A549 (cell line): ENCODE measurements around the gene PTPRD. TPM values are rescaled to one million over a fixed set of nuclear protein-coding genes. Genes with fewer than 3 reads are reported as not detected.

Experiments used
- ATAC-seq, 2 experiments: fragments of 200-7000 bp in 1 of 2; fragments of >200 bp in 1 of 2; cut with Nextera tagmentation in 1 of 2; cut with Tn5 transposase in 1 of 2; 3 replicates each; pipeline versions ENCODE4 v1.8.0 to v1.9.1; 2018 to 2020; ENCODE audit warnings: mild to moderate bottlenecking in 1 of 2, moderate library complexity in 1 of 2
- CTCF ChIA-PET: fragments of 300-600 bp; sonication (Branson Sonifier 250); formaldehyde crosslinking; extraction: SDS; loops from one replicate; lab custom pipeline; 2021; ENCODE audit warnings: antibody characterized with exemption, inconsistent platforms; lab: Yijun Ruan, JAX
- POLR2A ChIA-PET: fragments of 350-600 bp; formaldehyde crosslinking; extraction: SDS; loops from one replicate; lab custom pipeline; 2021; ENCODE audit warnings: antibody characterized with exemption, inconsistent platforms; lab: Yijun Ruan, JAX
- DNase-seq, 2 experiments: peaks; one replicate each; pipeline versions ENCODE4 v3.0.0 to v3.0.0-alpha.2; 2011 to 2016; ENCODE audit warnings: low read depth in 1 of 2, low spot score in 1 of 2
- FAIRE-seq: peaks from 2 replicates; lab custom pipeline; 2011; peaks lifted over from hg19 to GRCh38; lab: Jason Lieb, UNC
- H3K27ac ChIP-seq, 2 experiments: fragments of >200 bp; sonication (Bioruptor Twin); formaldehyde crosslinking; 3 replicates each; pipeline ENCODE4 v1.5.1; 2016 to 2017
- H3K4me1 ChIP-seq: fragments of >200 bp; sonication (Bioruptor Twin); formaldehyde crosslinking; 3 replicates; pipeline ENCODE4 v1.6.1; 2016
- H3K4me2 ChIP-seq: fragments of >200 bp; sonication (Bioruptor Twin); formaldehyde crosslinking; 3 replicates; pipeline ENCODE4 v1.6.1; 2016
- H3K4me3 ChIP-seq: fragments of >200 bp; sonication (Bioruptor Twin); formaldehyde crosslinking; 3 replicates; pipeline ENCODE4 v1.5.1; 2016
- H3K9me3 ChIP-seq: fragments of >200 bp; sonication (Bioruptor Twin); formaldehyde crosslinking; 3 replicates; pipeline ENCODE4 v1.6.1; 2016
- ATOH8 ChIP-seq: fragments of 250-450 bp; sonication (Bioruptor Pico); IDR thresholded peaks from 2 replicates; pipeline ENCODE4 v1.5.0; 2020; ENCODE audit warnings: low read depth, mild to moderate bottlenecking, moderate library complexity
- BCL3 ChIP-seq: fragments of >200 bp; sonication (Bioruptor Twin); formaldehyde crosslinking; IDR thresholded peaks from 3 replicates; pipeline ENCODE4 v1.6.1; 2016
- BHLHE40 ChIP-seq: IDR thresholded peaks from 2 replicates; pipeline ENCODE4 v1.6.1; 2012; ENCODE audit warnings: low read depth, low read length, inconsistent platforms
- EHMT2 ChIP-seq: fragments of 200-600 bp; sonication (generic); IDR thresholded peaks from 2 replicates; pipeline ENCODE4 v1.6.1; 2016; ENCODE audit warnings: antibody characterized with exemption, low read depth, mild to moderate bottlenecking, moderate library complexity
- ESRRA ChIP-seq: fragments of 150-350 bp; IDR thresholded peaks from 2 replicates; pipeline ENCODE4 v1.6.1; 2014; ENCODE audit warnings: mild to moderate bottlenecking, low read length, borderline replicate concordance
- HDAC2 ChIP-seq: fragments of 200-600 bp; sonication (generic); IDR thresholded peaks from 2 replicates; pipeline ENCODE4 v1.6.1; 2016
- HMGXB4 ChIP-seq: fragments of 250-450 bp; sonication (Bioruptor Pico); IDR thresholded peaks from 2 replicates; pipeline ENCODE4 v1.5.0; 2021; ENCODE audit warnings: mild to moderate bottlenecking, moderate library complexity, borderline replicate concordance
- HOXA7 ChIP-seq: fragments of 250-450 bp; sonication (Bioruptor Pico); IDR thresholded peaks from 2 replicates; pipeline ENCODE4 v1.5.0; 2020; ENCODE audit warnings: mild to moderate bottlenecking, moderate library complexity
- JUN ChIP-seq, 2 experiments: fragments of >200 bp; sonication (Bioruptor Twin); formaldehyde crosslinking; IDR thresholded peaks; 2 replicates in 1 of 2; 3 replicates in 1 of 2; pipeline ENCODE4 v1.6.1; 2016 to 2017
- KDM5A ChIP-seq: fragments of 200-600 bp; sonication (generic); IDR thresholded peaks from 2 replicates; pipeline ENCODE4 v1.6.1; 2016; ENCODE audit warnings: antibody characterized with exemption, mild to moderate bottlenecking
- MAFK ChIP-seq: fragments of 450-650 bp; IDR thresholded peaks from 2 replicates; pipeline ENCODE4 v1.6.1; 2014; ENCODE audit not compliant: partially characterized antibody
- PBX3 ChIP-seq: IDR thresholded peaks from 2 replicates; pipeline ENCODE4 v1.6.1; 2012
- POLR2AphosphoS2 ChIP-seq: conservative IDR thresholded peaks from 2 replicates; pipeline ENCODE4 v1.6.1; 2012; ENCODE audit warnings: low read length, improper control_type of control experiment, inconsistent platforms
- RCOR1 ChIP-seq: fragments of 150-350 bp; IDR thresholded peaks from 2 replicates; pipeline ENCODE4 v1.6.1; 2014; ENCODE audit warnings: antibody characterized with exemption, low read length, low read depth
- RNF2 ChIP-seq: fragments of 200-600 bp; sonication (generic); IDR thresholded peaks from 2 replicates; pipeline ENCODE4 v1.6.1; 2016; ENCODE audit warnings: low read depth, mild to moderate bottlenecking, antibody characterized with exemption, moderate library complexity, borderline replicate concordance
- SREBF2 ChIP-seq: fragments of 450-650 bp; IDR thresholded peaks from 2 replicates; pipeline ENCODE4 v1.6.1; 2014; ENCODE audit warnings: mild to moderate bottlenecking, moderate library complexity
- ZC3H11A ChIP-seq: fragments of 450-650 bp; IDR thresholded peaks from 2 replicates; pipeline ENCODE4 v1.6.1; 2014; ENCODE audit warnings: antibody characterized with exemption, mild to moderate bottlenecking
- WGBS: methylation state at CpG from one replicate; pipeline ENCODE4 v1.1.6; 2017; ENCODE audit errors: missing lambda C conversion rate; 5-methylcytosine and 5-hydroxymethylcytosine counted together
- polyA plus RNA-seq, 4 experiments: library from polyadenylated mRNA; depleted of rRNA in 3 of 4; stranded (reverse); fragments of >200 nt; fragmentation: RNase III in 1 of 4; extraction: RNeasy Plus Mini Kit Qiagen cat#74134 plus additional on column Dnase treatment in 1 of 4; gene quantifications; 2 replicates in 3 of 4; 3 replicates in 1 of 4; pipeline ENCODE4 v1.2.3, GENCODE V29; 2011 to 2017
- TF ChIP-seq, protein P1 (sequence below): fragments of 200-600 bp; sonication (generic); IDR thresholded peaks from 2 replicates; pipeline ENCODE4 v1.6.1; 2016; ENCODE audit warnings: antibody characterized with exemption, mild to moderate bottlenecking, moderate library complexity
- TF ChIP-seq, protein P2 (sequence below): fragments of 150-350 bp; IDR thresholded peaks from 2 replicates; pipeline ENCODE4 v1.6.1; 2014; ENCODE audit warnings: low read depth, mild to moderate bottlenecking, low read length

Gene PTPRD
- polyA plus RNA-seq, 2 of the 4 experiments (the other 2 are of a cell fraction), result 0.39 to 1.3 TPM

- DNase-seq (no peak), ATAC-seq (no peak), FAIRE-seq (no peak)
- POLR2A ChIA-PET, result no interaction called here
- no peak overlapping the region for H3K27ac ChIP-seq
- H3K4me3 ChIP-seq, result no peak overlapping the region
- no peak overlapping the region for H3K4me2 ChIP-seq
- no peaks in the 10 kb centered on the region for H3K4me1 ChIP-seq
- H3K9me3 ChIP-seq, result no peaks in the 10 kb centered on the region
- no peak for TF ChIP-seq ZC3H11A
- TF ChIP-seq BHLHE40, result no peak
- TF ChIP-seq ESRRA, result no peak
- TF ChIP-seq, protein P1, sequence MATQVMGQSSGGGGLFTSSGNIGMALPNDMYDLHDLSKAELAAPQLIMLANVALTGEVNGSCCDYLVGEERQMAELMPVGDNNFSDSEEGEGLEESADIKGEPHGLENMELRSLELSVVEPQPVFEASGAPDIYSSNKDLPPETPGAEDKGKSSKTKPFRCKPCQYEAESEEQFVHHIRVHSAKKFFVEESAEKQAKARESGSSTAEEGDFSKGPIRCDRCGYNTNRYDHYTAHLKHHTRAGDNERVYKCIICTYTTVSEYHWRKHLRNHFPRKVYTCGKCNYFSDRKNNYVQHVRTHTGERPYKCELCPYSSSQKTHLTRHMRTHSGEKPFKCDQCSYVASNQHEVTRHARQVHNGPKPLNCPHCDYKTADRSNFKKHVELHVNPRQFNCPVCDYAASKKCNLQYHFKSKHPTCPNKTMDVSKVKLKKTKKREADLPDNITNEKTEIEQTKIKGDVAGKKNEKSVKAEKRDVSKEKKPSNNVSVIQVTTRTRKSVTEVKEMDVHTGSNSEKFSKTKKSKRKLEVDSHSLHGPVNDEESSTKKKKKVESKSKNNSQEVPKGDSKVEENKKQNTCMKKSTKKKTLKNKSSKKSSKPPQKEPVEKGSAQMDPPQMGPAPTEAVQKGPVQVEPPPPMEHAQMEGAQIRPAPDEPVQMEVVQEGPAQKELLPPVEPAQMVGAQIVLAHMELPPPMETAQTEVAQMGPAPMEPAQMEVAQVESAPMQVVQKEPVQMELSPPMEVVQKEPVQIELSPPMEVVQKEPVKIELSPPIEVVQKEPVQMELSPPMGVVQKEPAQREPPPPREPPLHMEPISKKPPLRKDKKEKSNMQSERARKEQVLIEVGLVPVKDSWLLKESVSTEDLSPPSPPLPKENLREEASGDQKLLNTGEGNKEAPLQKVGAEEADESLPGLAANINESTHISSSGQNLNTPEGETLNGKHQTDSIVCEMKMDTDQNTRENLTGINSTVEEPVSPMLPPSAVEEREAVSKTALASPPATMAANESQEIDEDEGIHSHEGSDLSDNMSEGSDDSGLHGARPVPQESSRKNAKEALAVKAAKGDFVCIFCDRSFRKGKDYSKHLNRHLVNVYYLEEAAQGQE, result no peak
- no peak for TF ChIP-seq PBX3
- no peak for TF ChIP-seq KDM5A
- CTCF ChIA-PET, result no interaction called here
These were observed 1672.2 kb downstream of the PTPRD start for GRCh38 chr9:8940650-8941049.

DNA sequence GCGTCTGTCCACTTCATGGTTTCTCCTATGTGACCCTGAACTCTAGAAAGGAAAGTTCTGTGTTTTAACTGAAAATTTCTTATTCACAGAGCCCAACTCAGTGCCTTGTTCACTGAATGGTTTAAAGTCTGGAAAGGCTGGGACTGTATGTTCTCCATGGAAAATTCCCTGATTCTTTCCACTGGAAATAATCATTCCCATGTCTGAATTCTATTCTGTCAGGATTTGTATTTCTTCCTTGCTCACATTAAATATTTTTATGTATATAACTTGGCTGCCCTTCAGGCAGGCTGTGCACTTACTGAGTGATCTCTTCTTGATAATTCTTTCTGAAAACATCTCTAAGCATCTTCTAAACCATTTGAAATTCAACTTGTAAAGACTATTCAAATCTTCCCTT, 1686.3 kb downstream of the PTPRD start:
- POLR2A ChIA-PET, result no interaction called here

DNA sequence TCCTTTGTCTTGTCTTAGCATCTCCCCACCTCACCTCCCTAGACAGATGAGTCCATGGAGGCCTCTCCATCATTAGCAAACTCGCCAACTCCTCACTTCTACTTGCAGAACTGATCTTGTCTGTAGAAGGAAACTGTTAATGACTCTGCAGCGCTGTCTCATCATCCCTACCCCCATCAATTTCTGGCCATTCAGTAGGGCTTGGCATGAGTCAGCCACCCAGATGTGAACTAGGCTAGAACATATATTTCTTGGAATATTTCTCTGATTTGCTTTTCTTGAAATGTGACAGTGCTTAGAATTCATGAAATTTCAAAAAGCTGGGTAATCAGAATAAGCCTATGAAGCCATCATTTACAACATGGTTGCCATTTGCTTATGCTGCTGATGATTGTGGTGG, 1688.2 kb downstream of the PTPRD start:
- TF ChIP-seq ZC3H11A (no peak), HMGXB4 (CRISPR knock-in tag) (no peak), BCL3 (no peak), RCOR1 (no peak), MAFK (no peak), HDAC2 (no peak), HOXA7 (CRISPR knock-in tag) (no peak), EHMT2 (no peak), ATOH8 (no peak), POLR2AphosphoS2 (no peak), JUN (IDR thresholded peaks at IDR 0.05) (no peak), RNF2 (no peak), SREBF2 (no peak)
- TF ChIP-seq, protein P2, sequence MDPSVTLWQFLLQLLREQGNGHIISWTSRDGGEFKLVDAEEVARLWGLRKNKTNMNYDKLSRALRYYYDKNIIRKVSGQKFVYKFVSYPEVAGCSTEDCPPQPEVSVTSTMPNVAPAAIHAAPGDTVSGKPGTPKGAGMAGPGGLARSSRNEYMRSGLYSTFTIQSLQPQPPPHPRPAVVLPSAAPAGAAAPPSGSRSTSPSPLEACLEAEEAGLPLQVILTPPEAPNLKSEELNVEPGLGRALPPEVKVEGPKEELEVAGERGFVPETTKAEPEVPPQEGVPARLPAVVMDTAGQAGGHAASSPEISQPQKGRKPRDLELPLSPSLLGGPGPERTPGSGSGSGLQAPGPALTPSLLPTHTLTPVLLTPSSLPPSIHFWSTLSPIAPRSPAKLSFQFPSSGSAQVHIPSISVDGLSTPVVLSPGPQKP, result no peak
- H3K4me2 ChIP-seq, result no peak overlapping the region
- FAIRE-seq (no peak), ATAC-seq (no peak), DNase-seq (no peak)
- H3K4me1 ChIP-seq, result no peaks in the 10 kb centered on the region
- ChIA-PET POLR2A (no interaction called here), CTCF (no interaction called here)
- WGBS, result 9% methylated on average over 2 of the region's 2 CpGs
- H3K9me3 ChIP-seq, result no peaks in the 10 kb centered on the region
- H3K27ac ChIP-seq, result no peak overlapping the region
- no peak overlapping the region for H3K4me3 ChIP-seq

More for the DNA sequence above, 1686.3 kb downstream of the PTPRD start:
- H3K27ac ChIP-seq, result no peak overlapping the region
- CTCF ChIA-PET, result no interaction called here
- no peak for ATAC-seq
- H3K9me3 ChIP-seq, result no peaks in the 10 kb centered on the region
- H3K4me2 ChIP-seq, result no peak overlapping the region
- WGBS, result 23% methylated on average over 1 of the region's 1 CpG
- TF ChIP-seq ATOH8, result no peak
- TF ChIP-seq KDM5A, result no peak
- TF ChIP-seq ESRRA, result no peak
- no peak for TF ChIP-seq MAFK
- no peak for FAIRE-seq
- H3K4me3 ChIP-seq, result no peak overlapping the region
- no peak for DNase-seq
- H3K4me1 ChIP-seq, result no peaks in the 10 kb centered on the region
